ENCODE results near the gene TMEM255A.

- TF ChIP-seq CTCF (conservative IDR thresholded peaks at IDR 0.05; ENCODE audit: low read depth, low read length): no peak
- no peak for TF ChIP-seq EZH2phosphoT487 (IDR thresholded peaks at IDR 0.05; ENCODE audit: borderline replicate concordance, low read length)
- no peak for TF ChIP-seq EZH2 (IDR thresholded peaks at IDR 0.05; ENCODE audit: low read length, unreplicated experiment)
Observed at GRCh38 chrX:120310861-120311726, at the start of gene TMEM255A.
